ENCODE measurements around the gene ADAMTS13. TPM values are rescaled to one million over a fixed set of nuclear protein-coding genes. Genes with fewer than 3 reads are reported as not detected.
"Not testable (repeated sequence)": the region's sequence is repeated elsewhere in the genome, so short reads cannot be mapped to it uniquely, and the experiment has no call there.

ADAMTS13 gene
- total and polyA plus RNA-seq, 9 of the 15 experiments (the other 6 are each of a cell fraction or from before 2014, with no cell fraction given): 0.03 to 0.20 (median 0.04) TPM; not detected in 4

DNA sequence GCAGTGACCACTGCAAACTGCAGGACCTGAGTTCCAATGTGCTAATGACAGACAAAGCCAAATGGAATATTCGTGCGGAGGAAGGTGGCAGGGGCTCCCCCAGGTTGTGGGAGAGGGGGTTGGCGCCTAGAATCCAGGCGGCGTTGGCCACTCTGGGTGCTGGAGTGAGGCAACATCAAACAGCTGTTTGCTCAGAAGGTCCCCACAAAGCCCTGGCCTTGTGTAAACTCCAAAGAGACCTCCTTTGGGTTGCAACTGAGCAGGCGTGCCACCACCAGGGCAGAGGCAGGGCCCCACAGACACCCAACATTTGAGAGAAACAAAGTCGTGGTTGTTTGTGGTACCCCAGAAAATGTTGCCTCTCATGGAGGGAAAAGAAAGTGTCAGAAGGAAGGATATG is 31.5 kb upstream of the ADAMTS13 start:
- TF ChIP-seq, protein P1, sequence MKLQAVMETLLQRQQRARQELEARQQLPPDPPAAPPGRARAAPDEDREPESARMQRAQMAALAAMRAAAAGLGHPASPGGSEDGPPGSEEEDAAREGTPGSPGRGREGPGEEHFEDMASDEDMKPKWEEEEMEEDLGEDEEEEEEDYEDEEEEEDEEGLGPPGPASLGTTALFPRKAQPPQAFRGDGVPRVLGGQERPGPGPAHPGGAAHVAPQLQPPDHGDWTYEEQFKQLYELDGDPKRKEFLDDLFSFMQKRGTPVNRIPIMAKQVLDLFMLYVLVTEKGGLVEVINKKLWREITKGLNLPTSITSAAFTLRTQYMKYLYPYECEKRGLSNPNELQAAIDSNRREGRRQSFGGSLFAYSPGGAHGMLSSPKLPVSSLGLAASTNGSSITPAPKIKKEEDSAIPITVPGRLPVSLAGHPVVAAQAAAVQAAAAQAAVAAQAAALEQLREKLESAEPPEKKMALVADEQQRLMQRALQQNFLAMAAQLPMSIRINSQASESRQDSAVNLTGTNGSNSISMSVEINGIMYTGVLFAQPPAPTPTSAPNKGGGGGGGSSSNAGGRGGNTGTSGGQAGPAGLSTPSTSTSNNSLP (IDR thresholded peaks at IDR 0.05; ENCODE audit: borderline replicate concordance, low read depth, low read length): no peak
- no peak for TF ChIP-seq NRF1 (conservative IDR thresholded peaks at IDR 0.05 in 1 of 2, IDR thresholded peaks at IDR 0.05 in 1 of 2)
- TF ChIP-seq PTBP1 (IDR thresholded peaks at IDR 0.05; ENCODE audit: low read depth, low read length): no peak
- Histone ChIP-seq H3K9ac (ENCODE audit: insufficient read depth in 1 of 2, low read depth in 2 of 2, low read length in 2 of 2) (no peak overlapping the region), H4K20me1 (replicated peaks; ENCODE audit: control insufficient read depth, insufficient read depth, low read length) (peaks cover 3% of the 10 kb centered on the region; the same call in 1 of the 2 replicates), H3K27ac (ENCODE audit: extremely low read depth, low read depth, low read length) (no peak overlapping the region), H3K4me3 (no peak overlapping the region), H3K36me3 (ENCODE audit: control insufficient read depth, insufficient read depth, low read length) (no peaks in the 10 kb centered on the region), H3K4me1 (replicated peaks in 1 of 2; ENCODE audit: control insufficient read depth in 2 of 2, insufficient read depth in 2 of 2, low read length in 2 of 2) (peaks cover 0 to 11% of the 10 kb centered on the region in 2 experiments; a peak in 2 of 5 replicates), H3K27me3 (ENCODE audit: control insufficient read depth in 2 of 2, insufficient read depth in 2 of 2, low read length in 2 of 2) (peaks cover 41 to 69% of the 10 kb centered on the region in 2 experiments; a peak in 4 of 5 replicates), H3K9me1 (ENCODE audit: control insufficient read depth, insufficient read depth, low read length) (peaks cover 2% of the 10 kb centered on the region), H2AFZ (ENCODE audit: low read depth, low read length) (no peak overlapping the region), H3K9me3 (replicated peaks; ENCODE audit: control insufficient read depth, insufficient read depth, low read depth, low read length) (no peaks in the 10 kb centered on the region), H3K4me2 (ENCODE audit: insufficient read depth, low read length) (no peak overlapping the region), H3K79me2 (ENCODE audit: control insufficient read depth, insufficient read depth, low read length) (no peaks in the 10 kb centered on the region)
- DNase-seq (ENCODE audit: extremely low read depth in 1 of 4, low spot score in 3 of 4) (no peak), ATAC-seq (no peak), FAIRE-seq (no peak)
- in situ Hi-C loops (cut with MboI) (no loop called here), intact Hi-C loops (cut with micrococcal nuclease) (no loop called here)
- 7% methylated on average over 6 of the region's 7 CpGs for WGBS (ENCODE audit: insufficient coverage, low coverage, missing lambda C conversion rate)
- ChIA-PET POLR2A (no interaction called here), CTCF (ENCODE audit: low intra/inter-chr PET ratio) (no interaction called here)
- BruUV-seq (replicated peaks): no TSS peak

DNA sequence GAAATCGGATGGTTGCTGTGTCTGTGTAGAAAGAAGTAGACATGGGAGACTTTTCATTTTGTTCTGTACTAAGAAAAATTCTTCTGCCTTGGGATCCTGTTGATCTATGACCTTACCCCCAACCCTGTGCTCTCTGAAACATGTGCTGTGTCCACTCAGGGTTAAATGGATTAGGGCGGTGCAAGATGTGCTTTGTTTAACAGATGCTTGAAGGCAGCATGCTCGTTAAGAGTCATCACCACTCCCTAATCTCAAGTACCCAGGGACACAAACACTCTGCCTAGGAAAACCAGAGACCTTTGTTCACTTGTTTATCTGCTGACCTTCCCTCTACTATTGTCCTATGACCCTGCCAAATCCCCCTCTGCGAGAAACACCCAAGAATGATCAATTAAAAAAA is 30.7 kb upstream of the ADAMTS13 start:
- FAIRE-seq; H3K9ac ChIP-seq (ENCODE audit: insufficient read depth in 1 of 2, low read depth in 2 of 2, low read length in 2 of 2); POLR2A ChIA-PET; H3K27ac ChIP-seq (ENCODE audit: extremely low read depth, low read depth, low read length); H2AFZ ChIP-seq (ENCODE audit: low read depth, low read length); H3K4me1 ChIP-seq (replicated peaks in 1 of 2; ENCODE audit: control insufficient read depth in 2 of 2, insufficient read depth in 2 of 2, low read length in 2 of 2); H3K9me3 ChIP-seq (replicated peaks; ENCODE audit: control insufficient read depth, insufficient read depth, low read depth, low read length); H3K9me1 ChIP-seq (ENCODE audit: control insufficient read depth, insufficient read depth, low read length); H3K4me3 ChIP-seq; CTCF ChIA-PET (ENCODE audit: low intra/inter-chr PET ratio); in situ Hi-C loops (cut with MboI); BruUV-seq (replicated peaks); H3K4me2 ChIP-seq (ENCODE audit: insufficient read depth, low read length); intact Hi-C loops (cut with micrococcal nuclease); H3K79me2 ChIP-seq (ENCODE audit: control insufficient read depth, insufficient read depth, low read length); ATAC-seq; H3K36me3 ChIP-seq (ENCODE audit: control insufficient read depth, insufficient read depth, low read length); H4K20me1 ChIP-seq (replicated peaks; ENCODE audit: control insufficient read depth, insufficient read depth, low read length); DNase-seq (ENCODE audit: extremely low read depth in 1 of 4, low spot score in 3 of 4): not testable (repeated sequence)
- TF ChIP-seq CBFA2T3 (IDR thresholded peaks at IDR 0.05) (peak; percentile 43), CBFA2T2 (conservative IDR thresholded peaks at IDR 0.05) (peak; percentile 26; the same call in 1 of the 2 replicates)
- WGBS (ENCODE audit: insufficient coverage, low coverage, missing lambda C conversion rate): 9% methylated on average over 1 of the region's 4 CpGs
- peaks cover 42 to 70% of the 10 kb centered on the region in 2 experiments; a peak in 4 of 5 replicates for H3K27me3 ChIP-seq (ENCODE audit: control insufficient read depth in 2 of 2, insufficient read depth in 2 of 2, low read length in 2 of 2)
